ENCODE data around the gene ATOH8. TPM values are rescaled to one million over a fixed set of nuclear protein-coding genes. Genes with fewer than 3 reads are reported as not detected.

ATOH8 gene
- total RNA-seq, 2 experiments from 2014 or later = not detected

DNA sequence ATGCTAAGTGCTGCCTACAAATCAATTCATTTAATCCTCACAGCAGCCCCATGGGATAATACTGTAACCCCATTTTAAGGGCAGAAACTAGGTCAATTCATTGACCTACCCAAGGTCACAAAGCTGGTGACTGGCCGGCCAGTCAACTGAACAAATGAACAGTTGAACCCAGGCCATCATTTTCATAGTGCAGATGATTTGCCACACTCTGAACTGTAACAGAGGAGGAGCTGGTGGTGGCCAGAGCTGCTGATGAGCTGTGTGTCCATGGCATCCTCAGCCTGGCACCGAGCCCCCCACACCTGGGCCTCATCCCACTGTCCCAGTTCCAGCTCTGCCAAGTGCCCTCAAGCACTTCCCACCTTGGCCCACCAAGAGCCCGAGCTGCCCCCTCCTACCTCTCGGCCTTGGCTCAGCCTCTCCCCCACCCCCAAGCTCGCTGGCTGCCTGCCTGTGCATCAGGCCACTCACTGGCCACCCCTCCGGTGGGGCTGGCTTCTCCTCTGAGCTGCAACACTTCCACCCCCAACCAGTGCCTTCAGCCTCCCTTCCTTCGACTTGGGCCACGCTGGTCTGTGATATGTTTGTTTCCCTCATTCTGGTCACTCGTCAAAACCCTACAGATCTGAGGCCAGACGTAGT is 58.4 kb downstream of the ATOH8 start:
- no peak overlapping the region for H3K4me3 ChIP-seq (ENCODE audit: low read length)
- ChIA-PET CTCF (no interaction called here), POLR2A (no interaction called here)
- peaks cover 4% of the 10 kb centered on the region for H3K4me1 ChIP-seq (ENCODE audit: insufficient read depth, low read length)
- no peaks in the 10 kb centered on the region for H3K36me3 ChIP-seq (ENCODE audit: insufficient read depth, low read length)
- no peak overlapping the region for H3K27ac ChIP-seq (ENCODE audit: low read depth in 1 of 2, low read length in 2 of 2)
- Mint-ChIP-seq H3K4me1 (ENCODE audit: low read depth) (no peaks in the 10 kb centered on the region), H3K27me3 (peaks cover 14% of the 10 kb centered on the region), H3K4me3 (no peak overlapping the region), H3K27ac (no peak overlapping the region), H3K36me3 (ENCODE audit: low read depth) (no peaks in the 10 kb centered on the region), H3K9me3 (no peaks in the 10 kb centered on the region)
- H3K27me3 ChIP-seq (ENCODE audit: control insufficient read depth in 1 of 2, insufficient read depth in 2 of 2, low read length in 2 of 2) = no peaks in the 10 kb centered on the region
- ATAC-seq (ENCODE audit: poor library complexity) (no peak), DNase-seq (no peak)
- TF ChIP-seq, protein P1, sequence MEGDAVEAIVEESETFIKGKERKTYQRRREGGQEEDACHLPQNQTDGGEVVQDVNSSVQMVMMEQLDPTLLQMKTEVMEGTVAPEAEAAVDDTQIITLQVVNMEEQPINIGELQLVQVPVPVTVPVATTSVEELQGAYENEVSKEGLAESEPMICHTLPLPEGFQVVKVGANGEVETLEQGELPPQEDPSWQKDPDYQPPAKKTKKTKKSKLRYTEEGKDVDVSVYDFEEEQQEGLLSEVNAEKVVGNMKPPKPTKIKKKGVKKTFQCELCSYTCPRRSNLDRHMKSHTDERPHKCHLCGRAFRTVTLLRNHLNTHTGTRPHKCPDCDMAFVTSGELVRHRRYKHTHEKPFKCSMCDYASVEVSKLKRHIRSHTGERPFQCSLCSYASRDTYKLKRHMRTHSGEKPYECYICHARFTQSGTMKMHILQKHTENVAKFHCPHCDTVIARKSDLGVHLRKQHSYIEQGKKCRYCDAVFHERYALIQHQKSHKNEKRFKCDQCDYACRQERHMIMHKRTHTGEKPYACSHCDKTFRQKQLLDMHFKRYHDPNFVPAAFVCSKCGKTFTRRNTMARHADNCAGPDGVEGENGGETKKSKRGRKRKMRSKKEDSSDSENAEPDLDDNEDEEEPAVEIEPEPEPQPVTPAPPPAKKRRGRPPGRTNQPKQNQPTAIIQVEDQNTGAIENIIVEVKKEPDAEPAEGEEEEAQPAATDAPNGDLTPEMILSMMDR (IDR thresholded peaks at IDR 0.05) = no peak
- intact Hi-C loops (cut with DNase I, micrococcal nuclease) = no loop called here
- no peaks in the 10 kb centered on the region for H3K9me3 ChIP-seq (ENCODE audit: control insufficient read depth in 1 of 2, insufficient read depth in 1 of 2, low read length in 2 of 2)

DNA sequence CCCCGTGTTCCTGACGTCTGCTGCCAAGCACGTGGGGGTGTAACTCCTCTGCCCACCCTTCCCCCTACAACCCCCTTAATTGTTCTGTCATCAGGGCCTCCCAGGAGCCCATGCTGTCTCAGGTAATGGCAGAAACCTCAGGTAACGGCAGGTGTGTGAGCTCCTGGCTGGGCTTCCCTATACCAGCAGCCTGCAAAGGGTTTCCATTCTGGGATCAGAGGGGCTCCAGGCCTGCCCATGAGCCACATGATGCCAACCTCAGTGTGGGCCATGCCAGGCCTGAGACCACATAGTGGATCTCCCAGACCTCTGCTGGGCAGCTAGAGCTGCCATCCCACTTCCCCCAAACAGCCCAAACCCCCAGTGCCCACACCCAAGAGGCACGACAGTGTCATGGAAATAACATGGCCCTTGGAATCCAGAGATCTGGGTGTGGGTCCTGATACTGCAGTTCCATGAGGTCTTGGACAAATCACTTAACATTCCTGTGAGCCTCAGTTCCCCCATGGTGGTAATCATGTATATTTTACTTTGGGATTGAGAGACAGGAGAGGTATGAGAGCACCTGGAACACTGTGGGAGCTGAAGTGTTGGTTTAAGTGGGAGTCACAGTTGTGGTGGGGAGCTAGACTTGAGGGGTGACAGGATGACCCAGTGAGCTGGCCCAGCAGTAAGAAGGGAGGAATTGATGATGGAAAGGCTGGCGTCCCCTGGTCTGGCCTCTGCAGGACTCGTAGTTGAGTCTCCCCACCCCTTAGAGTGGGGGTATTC is 59.6 kb downstream of the ATOH8 start:
- Histone ChIP-seq H3K4me3 (ENCODE audit: low read length) (no peak overlapping the region), H3K9me3 (ENCODE audit: control insufficient read depth in 1 of 2, insufficient read depth in 1 of 2, low read length in 2 of 2) (no peaks in the 10 kb centered on the region), H3K4me1 (ENCODE audit: insufficient read depth, low read length) (peaks cover 4% of the 10 kb centered on the region), H3K36me3 (ENCODE audit: insufficient read depth, low read length) (no peaks in the 10 kb centered on the region), H3K27me3 (ENCODE audit: control insufficient read depth in 1 of 2, insufficient read depth in 2 of 2, low read length in 2 of 2) (no peaks in the 10 kb centered on the region), H3K27ac (ENCODE audit: low read depth in 1 of 2, low read length in 2 of 2) (no peak overlapping the region)
- intact Hi-C loops (cut with DNase I, micrococcal nuclease) = no loop called here
- H3K27me3 Mint-ChIP-seq = peaks cover 18% of the 10 kb centered on the region
- DNase-seq (no peak), ATAC-seq (ENCODE audit: poor library complexity) (no peak)
- no peak overlapping the region for H3K27ac Mint-ChIP-seq
- no peaks in the 10 kb centered on the region for H3K36me3 Mint-ChIP-seq (ENCODE audit: low read depth)
- ChIA-PET POLR2A (no interaction called here), CTCF (interaction anchor here (0.5 to 2.0 kb wide), 14 partner anchors 8 to 441 kb away, joined by 3 to 7 read pairs (median 4); no protein-coding TSS in a partner anchor)
- no peaks in the 10 kb centered on the region for H3K4me1 Mint-ChIP-seq (ENCODE audit: low read depth)
- no peaks in the 10 kb centered on the region for H3K9me3 Mint-ChIP-seq
- TF ChIP-seq, protein P1 (IDR thresholded peaks at IDR 0.05) = no peak
- no peak overlapping the region for H3K4me3 Mint-ChIP-seq

DNA sequence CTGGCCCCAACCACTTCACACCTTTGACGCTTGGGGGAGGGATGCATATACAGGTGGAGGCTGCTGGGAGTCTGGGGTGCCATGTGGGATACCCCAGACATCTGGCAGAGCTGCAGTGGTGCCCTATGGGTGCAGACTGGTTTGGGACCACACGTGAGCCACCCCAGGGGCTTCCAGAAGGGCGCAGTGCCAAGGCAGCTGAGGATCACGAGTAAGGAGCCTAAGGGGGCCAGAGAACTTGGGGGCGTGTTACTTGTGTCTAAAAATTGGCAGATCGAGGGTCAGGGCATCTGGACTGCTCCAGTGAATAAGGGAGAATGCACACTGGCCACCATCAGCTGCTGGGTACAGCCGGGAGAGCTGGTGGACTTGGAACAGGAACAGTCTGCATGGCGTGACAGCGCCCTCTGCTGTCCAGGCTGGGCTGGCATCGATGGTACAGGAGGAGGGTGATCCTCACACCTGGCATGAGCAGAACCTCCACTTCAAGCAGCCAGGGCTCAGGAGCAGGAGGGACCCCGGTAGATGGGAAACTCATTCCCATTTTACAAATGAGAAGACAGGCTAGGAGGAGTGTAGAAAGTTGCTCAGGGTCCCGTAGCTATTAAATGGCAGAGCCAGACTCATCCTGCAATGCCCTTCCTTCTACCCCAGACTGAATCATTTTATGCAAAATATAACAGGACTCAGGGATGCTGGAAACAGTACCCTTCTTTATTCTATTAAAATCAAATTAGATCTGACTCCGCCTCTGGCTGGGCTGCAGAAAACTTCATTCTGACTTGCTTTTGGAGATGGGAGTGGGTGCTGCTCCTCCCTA is 60.4 kb downstream of the ATOH8 start:
- ATAC-seq (ENCODE audit: poor library complexity) (peak; percentile 80), DNase-seq (peak; percentile 65 to 86 (median 74))
- H3K36me3 ChIP-seq (ENCODE audit: insufficient read depth, low read length) = no peaks in the 10 kb centered on the region
- POLR2A ChIA-PET = no interaction called here
- no peak overlapping the region for H3K4me3 ChIP-seq (ENCODE audit: low read length)
- H3K9me3 Mint-ChIP-seq = no peaks in the 10 kb centered on the region
- peaks cover 4% of the 10 kb centered on the region for H3K4me1 ChIP-seq (ENCODE audit: insufficient read depth, low read length)
- H3K27ac ChIP-seq (ENCODE audit: low read depth in 1 of 2, low read length in 2 of 2) = no peak overlapping the region
- intact Hi-C loops (cut with DNase I, micrococcal nuclease) = loop anchor here (1.0 kb wide), 2 partner anchors 64 to 85 kb away; no protein-coding TSS in a partner anchor
- CTCF ChIA-PET = interaction anchor here (0.6 to 2.0 kb wide), 13 partner anchors 10 to 442 kb away, joined by 3 to 7 read pairs (median 4); no protein-coding TSS in a partner anchor
- no peaks in the 10 kb centered on the region for H3K27me3 ChIP-seq (ENCODE audit: control insufficient read depth in 1 of 2, insufficient read depth in 2 of 2, low read length in 2 of 2)
- no peaks in the 10 kb centered on the region for H3K4me1 Mint-ChIP-seq (ENCODE audit: low read depth)
- TF ChIP-seq, protein P1 (IDR thresholded peaks at IDR 0.05) = peak; percentile 77
- no peaks in the 10 kb centered on the region for H3K36me3 Mint-ChIP-seq (ENCODE audit: low read depth)
- H3K27ac Mint-ChIP-seq = no peak overlapping the region
- H3K27me3 Mint-ChIP-seq = peaks cover 22% of the 10 kb centered on the region
- no peak overlapping the region for H3K4me3 Mint-ChIP-seq
- no peaks in the 10 kb centered on the region for H3K9me3 ChIP-seq (ENCODE audit: control insufficient read depth in 1 of 2, insufficient read depth in 1 of 2, low read length in 2 of 2)
